ENCODE measurements around the gene NUP210L. TPM values are rescaled to one million over a fixed set of nuclear protein-coding genes. Genes with fewer than 3 reads are reported as not detected.

Gene NUP210L
- under 1 TPM; 0.14 to 0.41 TPM for total RNA-seq

DNA sequence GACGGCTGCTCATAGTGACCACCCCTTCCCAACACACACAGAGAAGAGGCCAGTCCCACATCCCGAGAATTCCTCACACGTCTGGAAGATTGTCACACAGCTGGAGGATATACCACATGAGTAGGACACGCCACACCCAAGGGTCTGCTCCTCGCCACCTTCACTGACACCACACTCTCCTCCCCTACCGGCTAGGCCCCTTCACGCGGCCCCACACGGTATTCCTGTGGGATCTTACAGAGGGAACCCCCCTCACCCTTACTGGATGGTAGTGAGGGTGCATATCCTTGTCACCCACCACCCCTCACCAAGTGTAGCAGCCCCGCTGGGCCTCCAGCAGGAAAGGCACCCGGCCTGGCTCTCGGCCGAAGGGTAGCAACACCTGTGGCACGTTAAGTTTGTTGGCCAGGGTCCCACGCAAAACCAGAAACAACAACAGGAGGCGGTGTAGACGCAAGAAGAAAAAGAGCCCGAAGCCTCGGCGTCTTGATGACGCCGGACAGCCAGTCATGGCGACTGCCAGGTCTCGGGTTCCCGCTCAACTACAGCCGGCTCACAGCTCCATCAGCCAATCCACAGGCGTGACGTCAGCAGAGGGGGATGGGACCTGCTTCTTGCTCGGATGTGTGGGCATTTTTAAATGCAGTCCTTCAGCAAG lies at the start of gene NUP210L:
Gene NUP210L (minus strand): TSS at position 540 of the 658 bp plus-strand sequence.
- DNase-seq (ENCODE audit: low spot score): peak; percentile 45
- peak within 1 kb of the TSS; percentile 68 to 79 for H3K27ac ChIP-seq
- H3K27me3 ChIP-seq (replicated peaks; ENCODE audit: insufficient read depth): no peaks in the 10 kb centered on the region
- ATAC-seq (ENCODE audit: insufficient number of reproducible peaks, low FRiP score, low read depth): peak; percentile 35
- TF ChIP-seq CTCF (IDR thresholded peaks at IDR 0.05): no peak
- peaks cover 9% of the 10 kb centered on the region for H3K36me3 ChIP-seq
- H3K9me3 ChIP-seq: no peaks in the 10 kb centered on the region
- peak within 1 kb of the TSS; percentile 38 for H3K4me3 ChIP-seq
- peaks cover 13 to 28% of the 10 kb centered on the region in 2 donors for H3K4me1 ChIP-seq (ENCODE audit: control insufficient read depth in 1 of 2, low read depth in 2 of 2)

- ATAC-seq (ENCODE audit: insufficient number of reproducible peaks, low FRiP score, low read depth) (peak; percentile 69), DNase-seq (ENCODE audit: low spot score) (no peak)
- H3K27ac ChIP-seq: no peak overlapping the region
- no peak for TF ChIP-seq CTCF (IDR thresholded peaks at IDR 0.05)
- H3K27me3 ChIP-seq (replicated peaks; ENCODE audit: insufficient read depth): no peaks in the 10 kb centered on the region
- H3K9me3 ChIP-seq: no peaks in the 10 kb centered on the region
- H3K4me3 ChIP-seq: no peak overlapping the region
- H3K36me3 ChIP-seq: no peaks in the 10 kb centered on the region
- H3K4me1 ChIP-seq (ENCODE audit: control insufficient read depth in 1 of 2, low read depth in 2 of 2): no peaks in the 10 kb centered on the region
These were observed 44.6 kb upstream of the NUP210L start for GRCh38 chr1:154199563-154199879.

DNA sequence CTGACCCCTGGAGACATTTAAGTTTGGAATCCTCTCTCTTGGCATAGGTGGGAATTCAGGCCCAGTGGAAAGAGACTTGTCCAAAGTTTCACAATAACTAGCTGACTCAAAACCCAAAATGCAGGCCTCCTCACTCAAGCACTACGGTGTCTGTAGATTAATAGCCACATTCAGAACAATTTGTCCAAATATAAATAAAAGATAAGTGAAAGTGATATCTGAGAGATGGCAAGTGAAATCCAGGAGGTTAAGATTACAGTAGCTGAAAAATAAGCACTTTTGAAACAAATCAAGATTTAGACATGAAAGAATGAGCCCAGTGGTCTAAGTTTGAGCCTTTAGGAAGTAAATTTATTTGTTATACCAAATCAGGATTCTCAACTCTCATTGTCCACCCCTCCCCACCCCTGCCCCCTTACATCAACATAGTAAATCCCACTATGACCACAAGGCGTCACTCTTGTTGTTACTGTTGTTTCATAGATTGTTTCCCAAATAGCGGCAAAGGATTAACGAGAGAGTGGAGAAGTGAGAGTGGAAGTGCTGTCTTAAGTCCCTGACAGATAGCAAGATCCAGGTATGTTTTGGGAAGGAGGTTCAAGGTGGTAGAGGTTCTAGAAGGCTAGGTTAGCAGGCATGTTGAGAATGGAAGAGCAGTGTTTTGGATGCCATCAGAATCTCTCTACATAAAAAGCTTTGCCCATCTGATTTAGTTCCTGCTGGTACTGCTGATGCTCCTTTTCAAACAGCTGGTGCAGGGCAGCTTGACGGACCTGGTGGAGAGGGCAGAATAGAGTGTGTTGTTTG lies 44.1 kb upstream of the NUP210L start:
- Histone ChIP-seq H3K27me3 (replicated peaks; ENCODE audit: insufficient read depth) (no peaks in the 10 kb centered on the region), H3K4me3 (peak overlapping the region; percentile 37), H3K4me1 (ENCODE audit: control insufficient read depth in 1 of 2, low read depth in 2 of 2) (no peaks in the 10 kb centered on the region), H3K27ac (no peak overlapping the region), H3K36me3 (no peaks in the 10 kb centered on the region), H3K9me3 (no peaks in the 10 kb centered on the region)
- DNase-seq (ENCODE audit: low spot score) (peak; percentile 24), ATAC-seq (ENCODE audit: insufficient number of reproducible peaks, low FRiP score, low read depth) (no peak)
- peak; percentile 55 for TF ChIP-seq CTCF (IDR thresholded peaks at IDR 0.05)

DNA sequence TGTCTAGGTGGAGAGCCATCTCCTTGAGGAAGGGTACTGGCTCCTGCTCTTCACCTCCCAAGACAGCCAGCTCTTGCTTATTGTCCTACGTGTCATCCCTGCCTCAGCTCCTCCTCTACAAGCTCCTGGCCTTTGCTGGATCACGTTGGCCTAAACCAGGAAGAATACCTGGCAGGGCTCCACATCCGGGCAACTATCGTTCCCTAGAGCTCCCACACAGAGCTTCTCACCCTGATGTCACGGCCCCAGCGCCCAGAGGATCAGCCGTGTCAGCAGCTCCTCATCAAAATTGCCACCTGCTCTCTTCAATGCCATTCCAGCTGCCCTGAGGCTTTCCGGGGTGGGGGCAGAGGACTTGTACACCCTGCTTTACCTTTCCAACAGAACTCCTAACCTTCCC lies 38.9 kb upstream of the NUP210L start:
- H3K27me3 ChIP-seq (replicated peaks; ENCODE audit: insufficient read depth): no peaks in the 10 kb centered on the region
- H3K4me3 ChIP-seq: no peak overlapping the region
- ATAC-seq (ENCODE audit: insufficient number of reproducible peaks, low FRiP score, low read depth): no peak
- H3K36me3 ChIP-seq: no peaks in the 10 kb centered on the region
- no peaks in the 10 kb centered on the region for H3K9me3 ChIP-seq
- H3K4me1 ChIP-seq (ENCODE audit: control insufficient read depth in 1 of 2, low read depth in 2 of 2): peaks cover 0 to 18% of the 10 kb centered on the region in 2 donors
- no peak for TF ChIP-seq CTCF (IDR thresholded peaks at IDR 0.05)
- H3K27ac ChIP-seq: no peak overlapping the region
- no peak for DNase-seq (ENCODE audit: low spot score)

DNA sequence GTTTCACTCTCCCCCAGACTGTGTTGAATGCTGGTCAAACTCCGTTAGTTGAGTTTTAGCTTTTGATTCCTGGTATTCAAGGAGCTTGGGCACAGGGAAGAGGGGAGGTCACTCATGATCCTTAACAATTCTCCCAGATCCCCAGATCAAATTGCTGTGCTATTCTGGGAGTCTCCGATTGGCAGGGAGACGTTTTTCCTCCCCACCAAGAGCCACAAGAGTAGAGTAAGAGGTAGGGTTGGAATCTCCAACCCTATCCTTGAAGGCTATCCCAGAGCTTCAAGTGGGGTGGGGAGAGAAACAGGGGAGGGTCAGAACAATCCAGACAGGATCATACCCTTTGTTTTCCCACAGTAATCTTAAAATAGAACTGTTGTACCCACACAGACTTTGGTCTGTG lies 37.6 kb upstream of the NUP210L start:
- no peak for ATAC-seq (ENCODE audit: insufficient number of reproducible peaks, low FRiP score, low read depth)
- no peak overlapping the region for H3K27ac ChIP-seq

More for the DNA sequence above, 37.6 kb upstream of the NUP210L start:
- no peaks in the 10 kb centered on the region for H3K9me3 ChIP-seq
- H3K4me1 ChIP-seq (ENCODE audit: control insufficient read depth in 1 of 2, low read depth in 2 of 2): peaks cover 0 to 18% of the 10 kb centered on the region in 2 donors
- no peak for DNase-seq (ENCODE audit: low spot score)
- H3K36me3 ChIP-seq: no peaks in the 10 kb centered on the region
- TF ChIP-seq CTCF (IDR thresholded peaks at IDR 0.05): no peak
- no peaks in the 10 kb centered on the region for H3K27me3 ChIP-seq (replicated peaks; ENCODE audit: insufficient read depth)
- no peak overlapping the region for H3K4me3 ChIP-seq
